Activated naive CD8-positive, alpha-beta T cell (primary cell): ENCODE measurements around the gene PRKAR1A.
"Not testable (repeated sequence)": the region's sequence is repeated elsewhere in the genome, so short reads cannot be mapped to it uniquely, and the experiment has no call there.

Experiments used
- H3K27ac Mint-ChIP-seq: one replicate; pipeline ENCODE4 v1.8.0; 2021; ENCODE audit warnings: mixed read lengths
- H3K27me3 Mint-ChIP-seq: one replicate; pipeline ENCODE4 v1.8.0; 2021; ENCODE audit warnings: mixed read lengths
- H3K36me3 Mint-ChIP-seq: one replicate; pipeline ENCODE4 v1.8.0; 2021; ENCODE audit warnings: mixed read lengths
- H3K4me1 Mint-ChIP-seq: one replicate; pipeline ENCODE4 v1.8.0; 2021; ENCODE audit warnings: low read depth, mixed read lengths
- H3K4me3 Mint-ChIP-seq: one replicate; pipeline ENCODE4 v1.8.0; 2021; ENCODE audit warnings: mild to moderate bottlenecking, mixed read lengths
- H3K9me3 Mint-ChIP-seq: one replicate; pipeline ENCODE4 v1.8.0; 2021; ENCODE audit warnings: low read depth, mixed read lengths

The PRKAR1A gene

GRCh38 chr17:68518063-68518815, 6.0 kb downstream of the PRKAR1A start:
- peaks cover 60% of the 10 kb centered on the region for H3K4me1 Mint-ChIP-seq

DNA sequence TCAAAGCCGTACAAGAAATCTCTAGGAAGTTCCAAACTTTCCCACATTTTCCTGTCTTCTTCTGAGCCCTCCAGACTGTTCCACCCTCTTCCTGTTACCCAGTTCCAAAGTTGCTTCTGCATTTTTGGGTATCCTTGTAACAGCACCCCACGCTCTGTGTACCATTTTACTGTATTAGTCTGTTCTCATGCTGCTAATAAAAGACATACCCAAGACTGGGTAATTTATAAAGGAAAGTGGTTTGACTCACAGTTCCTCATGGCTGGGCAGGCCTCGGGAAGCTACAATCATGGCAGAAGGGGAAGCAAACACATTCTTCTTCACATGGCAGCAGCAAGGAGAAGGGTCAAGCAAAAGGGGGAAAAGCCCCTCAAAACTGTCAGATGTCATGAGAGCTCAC, 6.8 kb downstream of the PRKAR1A start:
- not testable (repeated sequence) for H3K27ac Mint-ChIP-seq, H3K27me3 Mint-ChIP-seq, H3K4me3 Mint-ChIP-seq, H3K9me3 Mint-ChIP-seq
- Mint-ChIP-seq H3K36me3 (peaks cover 23% of the 10 kb centered on the region), H3K4me1 (peaks cover 52% of the 10 kb centered on the region)

More at GRCh38 chr17:68518063-68518815, 6.0 kb downstream of the PRKAR1A start:
- H3K4me3 Mint-ChIP-seq: no peak overlapping the region
- H3K27me3 Mint-ChIP-seq: no peaks in the 10 kb centered on the region
- no peak overlapping the region for H3K27ac Mint-ChIP-seq
- peaks cover 23% of the 10 kb centered on the region for H3K36me3 Mint-ChIP-seq
- no peaks in the 10 kb centered on the region for H3K9me3 Mint-ChIP-seq

GRCh38 chr17:68519911-68520310, 7.7 kb downstream of the PRKAR1A start:
- Mint-ChIP-seq H3K4me1 (peaks cover 44% of the 10 kb centered on the region), H3K27ac (no peak overlapping the region), H3K27me3 (no peaks in the 10 kb centered on the region), H3K9me3 (no peaks in the 10 kb centered on the region), H3K4me3 (no peak overlapping the region), H3K36me3 (peaks cover 23% of the 10 kb centered on the region)

DNA sequence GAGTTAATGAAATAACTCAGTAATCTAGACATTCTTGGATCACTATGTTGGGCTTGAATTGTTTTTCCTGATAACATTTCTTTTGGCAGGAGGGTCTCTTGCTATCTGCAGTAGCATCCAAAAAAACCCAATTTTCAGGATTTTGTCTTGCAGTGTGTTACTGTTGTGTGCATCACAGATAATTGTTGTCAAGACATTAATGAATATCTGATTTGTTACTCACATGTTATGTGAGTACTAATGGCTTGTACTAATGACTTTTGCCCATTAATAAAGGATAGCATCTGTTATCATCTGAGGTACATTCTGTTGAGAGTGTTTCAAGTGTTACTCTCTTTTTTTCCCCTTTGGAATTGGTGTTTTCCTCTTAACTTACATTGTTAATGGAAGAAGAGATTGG, 10.0 kb downstream of the PRKAR1A start:
- no peak overlapping the region for H3K27ac Mint-ChIP-seq
- no peaks in the 10 kb centered on the region for H3K27me3 Mint-ChIP-seq
- H3K4me1 Mint-ChIP-seq: peaks cover 25% of the 10 kb centered on the region
- H3K36me3 Mint-ChIP-seq: peaks cover 17% of the 10 kb centered on the region
- H3K4me3 Mint-ChIP-seq: no peak overlapping the region
- no peaks in the 10 kb centered on the region for H3K9me3 Mint-ChIP-seq

DNA sequence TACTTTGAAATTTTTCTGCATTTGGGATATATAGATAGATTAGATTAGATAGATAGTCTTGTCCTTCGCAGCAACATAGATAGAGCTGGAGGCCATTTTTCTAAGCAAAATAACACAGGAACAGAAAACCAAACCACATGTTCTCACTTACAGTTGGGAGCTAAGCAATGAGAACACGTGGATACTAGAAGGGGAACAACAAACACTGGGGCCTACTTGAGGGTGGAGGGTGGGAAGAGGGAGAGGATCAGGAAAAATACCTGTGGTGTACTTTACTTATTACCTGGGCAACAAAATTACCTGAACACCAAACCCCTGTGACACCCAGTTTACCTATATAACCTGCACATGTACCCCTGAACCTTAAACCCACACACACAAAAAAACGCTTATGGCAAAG, 14.3 kb downstream of the PRKAR1A start:
- peaks cover 10% of the 10 kb centered on the region for H3K36me3 Mint-ChIP-seq
- peaks cover 3% of the 10 kb centered on the region for H3K4me1 Mint-ChIP-seq
- H3K4me3 Mint-ChIP-seq: no peak overlapping the region
- peak overlapping the region; percentile 4 for H3K27ac Mint-ChIP-seq
- no peaks in the 10 kb centered on the region for H3K27me3 Mint-ChIP-seq
- no peaks in the 10 kb centered on the region for H3K9me3 Mint-ChIP-seq

- Mint-ChIP-seq H3K27me3 (no peaks in the 10 kb centered on the region), H3K4me3 (no peak overlapping the region), H3K4me1 (peaks cover 3% of the 10 kb centered on the region), H3K36me3 (peaks cover 10% of the 10 kb centered on the region), H3K9me3 (no peaks in the 10 kb centered on the region), H3K27ac (no peak overlapping the region)
These were observed 15.1 kb downstream of the PRKAR1A start for GRCh38 chr17:68527314-68527713.

DNA sequence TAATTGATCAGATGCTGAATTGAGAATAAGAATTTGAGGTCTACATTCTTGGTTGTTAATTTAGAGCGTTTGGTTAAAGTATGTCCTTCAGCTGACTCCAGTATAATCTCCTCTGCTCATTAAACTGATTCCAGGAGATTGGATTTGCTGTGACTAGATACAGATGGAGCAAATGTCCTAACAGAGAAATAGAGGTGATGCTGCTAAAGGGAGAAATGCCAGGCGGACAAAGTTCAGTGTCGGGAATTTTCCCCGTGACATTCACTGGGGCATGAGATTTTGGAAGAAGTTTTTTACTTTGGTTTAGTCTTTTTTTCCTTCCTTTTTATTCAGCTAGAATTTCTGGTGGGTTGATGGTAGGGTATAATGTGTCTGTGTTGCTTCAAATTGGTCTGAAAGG, 19.0 kb downstream of the PRKAR1A start:
- no peaks in the 10 kb centered on the region for H3K9me3 Mint-ChIP-seq
- H3K27ac Mint-ChIP-seq: peak overlapping the region; percentile 46
- no peaks in the 10 kb centered on the region for H3K27me3 Mint-ChIP-seq
- peaks cover 3% of the 10 kb centered on the region for H3K4me1 Mint-ChIP-seq
- H3K4me3 Mint-ChIP-seq: no peak overlapping the region
- H3K36me3 Mint-ChIP-seq: peaks cover 10% of the 10 kb centered on the region

GRCh38 chr17:68532826-68533225, 20.6 kb downstream of the PRKAR1A start:
- H3K9me3 Mint-ChIP-seq: no peaks in the 10 kb centered on the region
- no peak overlapping the region for H3K4me3 Mint-ChIP-seq
- no peak overlapping the region for H3K27ac Mint-ChIP-seq
- no peaks in the 10 kb centered on the region for H3K27me3 Mint-ChIP-seq
- H3K36me3 Mint-ChIP-seq: peaks cover 6% of the 10 kb centered on the region
- H3K4me1 Mint-ChIP-seq: no peaks in the 10 kb centered on the region

DNA sequence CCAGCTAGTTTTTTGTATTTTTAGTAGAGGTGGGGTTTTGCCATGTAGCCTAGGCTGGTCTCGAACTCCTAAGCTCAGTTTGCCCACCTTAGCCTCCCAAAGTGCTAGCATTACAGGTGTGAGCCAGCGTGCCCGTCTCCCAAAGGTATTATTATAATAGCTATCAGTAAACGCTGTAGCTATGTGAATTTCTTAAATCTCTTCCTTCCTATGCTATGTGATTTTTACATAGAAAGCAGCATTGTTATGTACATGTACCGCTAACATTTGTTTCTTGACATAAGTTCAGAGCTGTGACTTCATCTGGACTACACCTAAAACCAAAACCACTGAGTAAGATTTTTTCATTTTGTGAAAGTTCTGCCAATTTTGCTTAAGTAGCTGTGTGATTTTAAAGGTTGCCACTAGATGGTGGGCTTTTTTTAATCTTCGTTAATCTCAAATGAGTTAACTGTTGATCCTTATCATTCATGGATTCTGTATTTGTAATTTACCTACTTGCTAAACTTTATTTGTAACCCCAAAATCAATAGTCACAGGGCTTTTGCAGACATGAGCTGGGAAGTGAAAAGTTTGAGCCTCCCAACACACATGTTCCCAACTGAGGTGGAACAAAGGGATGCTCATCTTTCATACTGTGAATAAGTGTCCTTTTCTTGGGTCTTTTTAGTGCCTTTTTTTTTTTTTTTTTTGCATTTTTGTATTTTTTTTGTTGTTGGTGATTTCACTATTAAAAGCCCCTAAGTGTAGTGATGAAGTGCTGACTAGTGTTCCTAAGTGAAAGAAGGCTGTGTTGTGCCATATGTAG, 21.9 kb downstream of the PRKAR1A start:
- Mint-ChIP-seq H3K27me3 (no peaks in the 10 kb centered on the region), H3K4me1 (no peaks in the 10 kb centered on the region), H3K36me3 (peaks cover 6% of the 10 kb centered on the region), H3K27ac (no peak overlapping the region), H3K9me3 (no peaks in the 10 kb centered on the region), H3K4me3 (no peak overlapping the region)

DNA sequence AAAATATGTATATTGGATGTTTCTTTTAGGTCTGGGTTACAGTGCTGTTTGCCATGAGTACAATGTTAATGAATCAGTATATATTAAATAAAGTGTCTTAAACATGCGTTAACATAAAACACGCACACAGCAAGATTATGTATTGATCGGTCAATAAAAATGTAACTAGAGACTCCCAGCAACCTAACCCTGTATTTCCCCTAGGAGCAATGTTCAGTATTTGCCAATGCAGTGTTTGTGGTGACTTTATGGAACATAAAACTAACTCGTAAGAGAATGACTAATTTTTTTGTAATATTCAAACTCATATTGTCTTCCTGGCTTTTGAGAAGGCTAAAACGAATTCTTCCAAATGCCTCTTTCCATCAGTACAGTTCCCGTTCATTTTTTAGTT, 22.5 kb downstream of the PRKAR1A start:
- H3K27me3 Mint-ChIP-seq: no peaks in the 10 kb centered on the region
- H3K4me3 Mint-ChIP-seq: no peak overlapping the region
- H3K9me3 Mint-ChIP-seq: no peaks in the 10 kb centered on the region
- H3K27ac Mint-ChIP-seq: no peak overlapping the region
- H3K4me1 Mint-ChIP-seq: no peaks in the 10 kb centered on the region
- peaks cover 6% of the 10 kb centered on the region for H3K36me3 Mint-ChIP-seq

- Mint-ChIP-seq H3K27me3 (no peaks in the 10 kb centered on the region), H3K4me3 (no peak overlapping the region), H3K4me1 (no peaks in the 10 kb centered on the region), H3K9me3 (no peaks in the 10 kb centered on the region), H3K27ac (no peak overlapping the region), H3K36me3 (peaks cover 6% of the 10 kb centered on the region)
These were observed 23.7 kb downstream of the PRKAR1A start for GRCh38 chr17:68535922-68536321.

- no peaks in the 10 kb centered on the region for H3K9me3 Mint-ChIP-seq
- no peak overlapping the region for H3K4me3 Mint-ChIP-seq
- H3K4me1 Mint-ChIP-seq: no peaks in the 10 kb centered on the region
- no peaks in the 10 kb centered on the region for H3K27me3 Mint-ChIP-seq
- H3K36me3 Mint-ChIP-seq: peaks cover 3% of the 10 kb centered on the region
- H3K27ac Mint-ChIP-seq: no peak overlapping the region
These were observed 27.6 kb downstream of the PRKAR1A start for GRCh38 chr17:68539548-68540467.

GRCh38 chr17:68540981-68541380, 28.8 kb downstream of the PRKAR1A start:
- Mint-ChIP-seq H3K9me3 (no peaks in the 10 kb centered on the region), H3K4me1 (no peaks in the 10 kb centered on the region), H3K36me3 (no peaks in the 10 kb centered on the region), H3K27me3 (no peaks in the 10 kb centered on the region), H3K27ac (no peak overlapping the region), H3K4me3 (no peak overlapping the region)

DNA sequence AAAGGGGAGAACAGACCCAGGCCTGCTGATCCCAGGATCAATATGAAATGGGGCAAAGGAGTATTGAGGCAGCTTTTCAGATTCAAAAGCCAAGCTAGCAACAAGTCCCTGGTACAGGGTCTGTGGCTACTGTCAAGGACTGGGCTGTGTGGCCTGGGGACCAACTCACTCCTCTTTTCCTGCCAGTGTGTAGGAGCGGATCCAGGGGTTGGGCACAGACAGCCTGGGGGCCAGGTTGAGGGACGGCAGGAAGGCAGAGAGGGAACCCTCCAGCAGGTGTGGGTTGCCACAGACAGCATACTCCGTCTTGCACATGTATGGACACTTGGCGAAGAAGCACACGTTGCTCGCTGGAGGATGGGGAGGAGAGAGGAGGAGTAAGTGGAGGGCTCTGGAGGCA, 29.6 kb downstream of the PRKAR1A start:
- Mint-ChIP-seq H3K36me3 (peaks cover 2% of the 10 kb centered on the region), H3K27ac (peak overlapping the region; percentile 51), H3K4me1 (no peaks in the 10 kb centered on the region), H3K9me3 (no peaks in the 10 kb centered on the region), H3K27me3 (no peaks in the 10 kb centered on the region), H3K4me3 (no peak overlapping the region)
